ENCODE measurements around the gene GALNT9. TPM values are rescaled to one million over a fixed set of nuclear protein-coding genes. Genes with fewer than 3 reads are reported as not detected.
"Not testable (repeated sequence)": the region's sequence is repeated elsewhere in the genome, so short reads cannot be mapped to it uniquely, and the experiment has no call there.

The GALNT9 gene
- total RNA-seq, 1 experiment from 2014 or later, result 2.6 TPM

- BruUV-seq (replicated peaks), result no TSS peak
- ATAC-seq, result no peak
- Histone ChIP-seq H3K4me3 (replicated peaks in 1 of 2; ENCODE audit: low read depth in 1 of 2, low read length in 2 of 2) (no peak overlapping the region), H3K79me2 (ENCODE audit: insufficient read depth, low read length) (no peaks in the 10 kb centered on the region), H3K9ac (ENCODE audit: low read length) (no peak overlapping the region), H3K36me3 (ENCODE audit: control insufficient read depth in 1 of 2, insufficient read depth in 2 of 2, low read length in 2 of 2) (no peaks in the 10 kb centered on the region), H3K9me3 (ENCODE audit: control insufficient read depth in 1 of 2, insufficient read depth in 1 of 2, low read depth in 1 of 2, low read length in 2 of 2) (no peaks in the 10 kb centered on the region; a peak in 1 of 4 replicates), H2AFZ (ENCODE audit: low read depth, low read length, poor library complexity, severe bottlenecking) (no peak overlapping the region), H4K20me1 (ENCODE audit: insufficient read depth) (no peaks in the 10 kb centered on the region), H3K4me1 (ENCODE audit: control insufficient read depth in 1 of 2, insufficient read depth in 2 of 2, low read length in 2 of 2) (peaks cover 7 to 24% of the 10 kb centered on the region in 2 experiments; a peak in 3 of 4 replicates), H3K27ac (ENCODE audit: low read depth, low read length) (no peak overlapping the region), H3K9me2 (ENCODE audit: insufficient read depth) (no peaks in the 10 kb centered on the region), H3K4me2 (ENCODE audit: low read length) (no peak overlapping the region), H3K27me3 (ENCODE audit: insufficient read depth, low read length) (no peaks in the 10 kb centered on the region)
- ChIA-PET CTCF (no interaction called here), POLR2A (no interaction called here), RAD21 (ENCODE audit: low non-redundant PET in 1 of 2, low total read pairs in 2 of 2, uncharacterized antibody in 2 of 2, unreplicated experiment in 2 of 2) (no interaction called here)
- DNase-seq (ENCODE audit: low read depth, low spot score), result no peak
- intact Hi-C loops (cut with micrococcal nuclease), result loop anchor here (5.0 kb wide), 1 partner anchor 72 kb away; no protein-coding TSS in a partner anchor
- TF ChIP-seq ZBTB33 (IDR thresholded peaks at IDR 0.05; ENCODE audit: extremely low read depth, insufficient replicate concordance, low read length), result no peak
Observed at GRCh38 chr12:132359551-132359950, 30.2 kb upstream of the GALNT9 start.

DNA sequence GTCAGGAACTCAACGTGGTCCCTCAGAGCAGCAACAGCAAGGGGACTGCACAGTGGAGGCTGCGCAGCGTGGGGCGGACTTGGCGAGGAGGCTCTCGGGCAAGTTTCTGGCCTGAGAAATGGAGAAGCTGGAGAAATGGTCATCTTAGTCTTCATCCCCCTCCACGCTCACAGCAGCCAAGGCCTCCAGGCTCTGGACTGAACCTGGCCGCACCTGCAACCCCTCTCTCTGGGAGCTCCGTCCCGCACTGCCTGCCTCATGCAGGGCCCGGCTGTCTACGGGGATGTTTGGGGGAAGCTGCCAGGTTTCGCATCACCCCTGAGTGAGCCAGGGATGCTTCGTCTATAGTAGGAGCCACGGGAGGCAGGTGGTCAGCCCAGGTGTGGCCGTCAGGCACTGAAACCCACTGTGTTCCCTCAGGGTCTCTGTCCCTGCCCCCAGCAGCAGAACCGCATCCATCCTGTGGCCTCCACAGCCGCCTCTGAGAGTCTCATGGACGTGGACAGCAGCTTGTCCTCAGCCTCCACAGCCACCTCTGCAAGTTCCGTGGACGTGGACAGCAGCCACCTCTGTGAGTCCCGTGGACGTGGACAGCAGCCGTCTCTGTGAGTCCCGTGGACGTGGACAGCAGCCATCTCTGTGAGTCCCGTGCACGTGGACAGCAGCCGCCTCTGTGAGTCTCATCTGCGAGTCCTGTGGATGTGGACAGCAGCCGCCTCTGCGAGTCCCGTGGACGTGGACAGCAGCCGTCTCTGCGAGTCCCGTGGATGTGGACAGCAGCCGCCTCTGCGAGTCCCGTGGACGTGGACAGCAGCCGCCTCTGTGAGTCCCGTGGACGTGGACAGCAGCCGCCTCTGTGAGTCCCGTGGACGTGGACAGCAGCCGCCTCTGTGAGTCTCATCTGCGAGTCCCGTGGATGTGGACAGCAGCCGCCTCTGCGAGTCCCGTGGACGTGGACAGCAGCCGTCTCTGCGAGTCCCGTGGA, 29.1 kb upstream of the GALNT9 start:
- DNase-seq (ENCODE audit: low read depth, low spot score); H3K9ac ChIP-seq (ENCODE audit: low read length); H3K36me3 ChIP-seq (ENCODE audit: control insufficient read depth in 1 of 2, insufficient read depth in 2 of 2, low read length in 2 of 2); H3K9me2 ChIP-seq (ENCODE audit: insufficient read depth); ATAC-seq; H3K4me3 ChIP-seq (replicated peaks in 1 of 2; ENCODE audit: low read depth in 1 of 2, low read length in 2 of 2); H3K79me2 ChIP-seq (ENCODE audit: insufficient read depth, low read length); H3K4me2 ChIP-seq (ENCODE audit: low read length); H2AFZ ChIP-seq (ENCODE audit: low read depth, low read length, poor library complexity, severe bottlenecking); H4K20me1 ChIP-seq (ENCODE audit: insufficient read depth); H3K9me3 ChIP-seq (ENCODE audit: control insufficient read depth in 1 of 2, insufficient read depth in 1 of 2, low read depth in 1 of 2, low read length in 2 of 2); CTCF ChIA-PET; H3K27me3 ChIP-seq (ENCODE audit: insufficient read depth, low read length); POLR2A ChIA-PET; BruUV-seq (replicated peaks); RAD21 ChIA-PET (ENCODE audit: low non-redundant PET in 1 of 2, low total read pairs in 2 of 2, uncharacterized antibody in 2 of 2, unreplicated experiment in 2 of 2): not testable (repeated sequence)
- Histone ChIP-seq H3K27ac (ENCODE audit: low read depth, low read length) (peak overlapping the region; percentile 27; the same call in 1 of the 2 replicates), H3K4me1 (ENCODE audit: control insufficient read depth in 1 of 2, insufficient read depth in 2 of 2, low read length in 2 of 2) (peaks cover 7 to 14% of the 10 kb centered on the region in 2 experiments; a peak in 3 of 4 replicates)
- intact Hi-C loops (cut with micrococcal nuclease), result loop anchor here (5.0 kb wide), 1 partner anchor 71 kb away; no protein-coding TSS in a partner anchor

Data from HCT116 (cell line).